Daoy (cell line): ENCODE measurements around the gene PABPN1L. TPM values are rescaled to one million over a fixed set of nuclear protein-coding genes. Genes with fewer than 3 reads are reported as not detected.

Experiments used
- DNase-seq: peaks from one replicate; pipeline ENCODE4 v3.0.0-alpha.2; 2015; ENCODE audit warnings: low read depth
- total RNA-seq: library from RNA; depleted of rRNA; stranded (reverse); fragments of >200 nt; shearing (Covaris generic); gene quantifications from 2 replicates; pipeline ENCODE4 v1.2.3, GENCODE V29; 2014

The PABPN1L gene
- total RNA-seq, 1 experiment from 2014 or later = not detected

DNA sequence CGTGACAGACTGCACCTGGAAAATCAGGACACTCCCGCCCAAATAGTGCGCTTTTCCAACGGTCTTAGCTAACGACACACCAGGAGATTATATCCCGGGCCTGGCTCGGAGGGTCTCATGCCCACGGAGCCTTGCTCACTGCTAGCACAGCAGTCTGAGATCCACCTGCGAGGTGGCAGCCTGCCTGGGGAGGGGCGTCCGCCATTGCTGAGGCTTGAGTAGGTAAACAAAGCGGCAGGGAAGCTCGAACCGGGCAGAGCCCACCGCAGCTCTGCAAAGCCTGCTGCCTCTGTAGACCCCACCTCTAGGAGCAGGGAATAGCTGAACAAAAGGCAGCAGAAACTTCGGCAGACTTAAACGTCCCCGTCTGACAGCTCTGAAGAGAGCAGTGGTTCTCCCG, 14.8 kb downstream of the PABPN1L start:
- no peak for DNase-seq

DNA sequence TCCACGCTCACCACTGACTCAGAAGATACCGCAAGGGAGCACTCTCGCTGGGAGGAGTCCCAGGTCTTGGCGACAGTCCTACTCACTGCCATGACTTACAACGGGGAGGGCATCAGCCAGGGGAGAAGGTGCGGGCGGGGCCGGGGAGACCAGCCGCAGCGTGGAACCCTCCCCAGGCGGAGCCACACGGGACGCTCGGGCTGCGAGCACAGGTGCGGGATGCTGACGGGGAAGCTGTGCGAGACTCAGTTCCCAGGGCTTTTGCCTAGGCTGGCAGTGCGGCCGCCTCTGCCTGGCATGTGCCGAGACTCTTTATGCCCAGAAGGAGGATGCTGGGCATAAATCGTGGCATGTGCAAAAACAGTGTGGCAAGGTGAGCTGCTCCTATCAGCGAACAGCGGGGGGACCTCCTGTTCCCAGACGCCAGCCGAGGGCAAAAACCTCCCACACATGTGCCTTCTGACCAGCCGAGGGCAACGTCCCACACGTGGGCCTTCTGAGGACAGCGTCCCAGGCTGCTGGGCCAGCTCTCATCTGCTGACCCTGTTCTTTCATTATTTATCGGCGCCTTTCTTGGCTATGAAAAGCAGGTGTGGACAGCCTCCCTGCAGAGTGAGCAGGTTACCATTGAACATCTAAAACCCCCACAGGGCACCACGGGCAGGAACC, 15.8 kb downstream of the PABPN1L start:
- DNase-seq = no peak

DNA sequence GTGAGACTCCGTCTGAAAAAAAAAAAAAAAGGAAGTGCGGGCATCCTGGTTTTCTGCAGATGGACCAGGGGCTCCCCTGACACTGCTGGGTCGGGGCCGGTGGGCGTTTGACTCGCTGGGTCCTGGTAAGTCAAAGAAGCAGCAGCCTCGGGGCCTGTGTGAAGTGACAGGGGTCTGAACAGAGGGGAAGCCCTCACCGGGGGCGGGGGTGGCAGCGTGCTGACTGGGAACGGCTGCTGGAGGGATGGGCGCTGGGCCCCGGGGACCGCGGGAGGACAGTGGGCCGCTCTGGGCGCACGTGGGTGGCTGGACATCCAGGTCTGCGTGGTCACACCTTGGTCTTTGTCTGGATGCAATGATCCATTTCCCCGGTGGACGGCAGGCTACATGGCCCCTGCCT, 17.9 kb downstream of the PABPN1L start:
- DNase-seq = no peak

DNA sequence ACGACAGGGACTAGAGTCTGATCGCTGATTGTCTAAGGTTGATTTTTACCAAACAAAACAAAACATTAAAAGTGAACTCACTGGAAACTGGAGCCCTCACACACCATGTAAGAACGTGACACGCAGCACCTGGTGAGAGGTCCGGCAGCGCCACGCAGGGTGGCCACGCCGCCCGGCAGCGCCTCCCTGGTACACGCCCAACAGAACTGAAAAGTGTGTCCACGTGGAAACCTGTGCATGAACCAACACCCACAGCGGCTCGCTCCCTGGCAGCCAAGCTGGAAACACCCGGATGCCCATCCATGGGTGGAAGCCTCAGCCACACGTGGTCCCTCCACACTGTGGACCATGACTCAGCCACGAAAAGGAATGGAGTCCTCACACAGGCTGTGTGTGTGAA, 18.8 kb downstream of the PABPN1L start:
- no peak for DNase-seq

DNA sequence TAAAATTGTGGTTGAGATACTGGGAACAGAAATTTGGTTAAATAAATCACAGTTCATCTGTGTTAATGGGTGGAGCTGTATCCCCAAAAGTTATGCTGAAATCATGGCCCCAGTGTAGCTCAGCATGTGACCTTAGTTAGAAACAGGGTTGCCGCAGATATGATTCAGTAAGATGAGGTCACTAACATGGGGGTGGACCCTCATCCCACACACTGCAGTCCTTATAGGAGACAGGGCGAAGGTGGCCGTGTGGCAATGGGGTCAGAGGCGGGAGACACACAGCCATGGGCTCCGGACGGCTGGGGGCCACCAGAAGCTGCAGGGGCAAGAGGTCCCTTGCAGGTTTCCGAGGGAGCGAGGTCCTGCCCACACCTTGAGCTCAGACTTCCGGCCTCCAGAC, 20.4 kb downstream of the PABPN1L start:
- peak; percentile 25 for DNase-seq

DNA sequence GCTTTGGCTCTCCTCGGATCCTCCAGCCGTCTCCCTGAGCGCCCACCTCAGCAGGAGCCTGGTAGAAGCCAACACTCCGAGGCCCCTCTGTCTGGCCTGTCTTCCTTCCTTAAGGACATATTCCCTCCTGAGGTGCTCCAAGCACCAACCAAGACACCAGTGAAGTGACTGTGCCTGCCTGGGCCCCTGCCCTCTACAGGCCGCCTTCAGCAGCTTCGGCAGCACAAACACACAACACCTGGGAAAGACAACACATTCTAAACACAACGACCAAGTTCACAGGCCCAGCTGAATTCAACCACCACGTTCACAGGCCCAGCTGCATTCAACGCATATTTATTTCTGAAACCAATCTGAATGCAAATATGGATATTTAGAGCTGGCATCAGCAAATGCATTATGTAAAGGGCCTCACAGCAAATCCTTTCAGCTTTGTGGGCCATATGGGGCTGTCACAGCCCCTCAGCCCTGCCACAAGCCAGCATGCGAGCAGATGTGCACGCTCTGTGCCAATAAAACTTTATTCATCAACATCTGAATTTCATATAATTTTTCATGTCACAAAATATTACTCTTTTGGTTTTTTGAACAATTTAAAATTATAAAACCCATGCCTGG, 21.9 kb downstream of the PABPN1L start:
- DNase-seq = no peak

DNA sequence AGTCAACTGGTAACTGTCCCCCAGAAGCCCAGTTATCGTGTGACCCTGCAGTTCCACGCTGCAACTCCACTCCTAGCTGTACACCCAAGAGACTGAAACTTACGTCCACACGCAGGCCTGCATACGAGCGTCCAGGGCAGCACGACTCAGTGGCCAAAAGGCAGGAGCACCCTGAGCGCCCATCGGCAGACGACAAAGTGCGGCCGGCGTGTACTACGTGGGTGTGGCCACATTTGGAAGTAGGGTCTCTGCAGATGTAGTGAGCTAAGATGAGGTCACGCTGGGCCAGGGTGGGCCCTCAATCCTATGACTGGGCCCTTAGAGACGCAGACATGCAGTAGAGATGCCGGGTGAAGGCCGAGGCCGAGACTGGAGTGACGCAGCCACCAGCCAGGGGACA, 23.2 kb downstream of the PABPN1L start:
- DNase-seq = no peak

DNA sequence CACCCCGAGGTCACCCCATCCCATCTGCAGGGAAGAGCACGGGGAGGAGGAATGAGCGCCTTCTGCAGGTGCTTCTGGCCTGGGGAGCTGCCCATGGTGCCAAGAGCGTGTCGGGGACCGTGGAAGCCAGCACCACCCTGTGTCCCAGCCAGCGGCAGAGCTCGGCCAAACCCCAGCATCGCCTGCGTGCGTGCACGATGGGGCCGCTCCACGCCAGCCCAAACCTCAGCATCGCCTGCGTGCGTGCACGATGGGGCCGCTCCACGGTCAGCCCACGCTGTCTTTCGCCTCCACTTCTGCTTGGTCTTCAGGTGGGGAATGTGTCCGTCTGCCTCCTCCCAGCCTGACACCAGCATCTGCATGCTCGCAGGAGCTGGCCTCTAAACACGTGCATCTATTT, 23.7 kb downstream of the PABPN1L start:
- DNase-seq = no peak

DNA sequence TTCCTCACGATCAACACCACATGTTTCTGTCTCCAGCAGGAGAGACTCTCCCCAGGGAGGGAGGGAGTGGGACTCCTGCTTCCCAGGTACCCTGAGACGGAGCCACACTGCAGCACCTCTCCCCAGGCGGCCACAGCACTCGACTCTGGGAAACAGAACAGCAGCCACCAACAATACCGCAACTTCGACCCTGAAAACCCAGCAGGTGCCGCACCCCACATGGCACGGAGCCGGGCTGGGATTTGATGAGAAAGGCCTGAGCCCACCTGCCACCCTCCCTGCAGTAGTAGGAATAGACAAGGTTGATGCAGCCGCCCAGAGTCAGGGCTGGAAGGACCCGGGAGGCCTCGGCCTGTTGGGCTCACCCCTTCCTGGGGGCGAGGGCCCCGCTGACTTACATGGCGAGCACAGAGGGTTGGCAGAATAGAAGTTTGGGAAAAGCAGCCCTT, 24.1 kb downstream of the PABPN1L start:
- DNase-seq = no peak

DNA sequence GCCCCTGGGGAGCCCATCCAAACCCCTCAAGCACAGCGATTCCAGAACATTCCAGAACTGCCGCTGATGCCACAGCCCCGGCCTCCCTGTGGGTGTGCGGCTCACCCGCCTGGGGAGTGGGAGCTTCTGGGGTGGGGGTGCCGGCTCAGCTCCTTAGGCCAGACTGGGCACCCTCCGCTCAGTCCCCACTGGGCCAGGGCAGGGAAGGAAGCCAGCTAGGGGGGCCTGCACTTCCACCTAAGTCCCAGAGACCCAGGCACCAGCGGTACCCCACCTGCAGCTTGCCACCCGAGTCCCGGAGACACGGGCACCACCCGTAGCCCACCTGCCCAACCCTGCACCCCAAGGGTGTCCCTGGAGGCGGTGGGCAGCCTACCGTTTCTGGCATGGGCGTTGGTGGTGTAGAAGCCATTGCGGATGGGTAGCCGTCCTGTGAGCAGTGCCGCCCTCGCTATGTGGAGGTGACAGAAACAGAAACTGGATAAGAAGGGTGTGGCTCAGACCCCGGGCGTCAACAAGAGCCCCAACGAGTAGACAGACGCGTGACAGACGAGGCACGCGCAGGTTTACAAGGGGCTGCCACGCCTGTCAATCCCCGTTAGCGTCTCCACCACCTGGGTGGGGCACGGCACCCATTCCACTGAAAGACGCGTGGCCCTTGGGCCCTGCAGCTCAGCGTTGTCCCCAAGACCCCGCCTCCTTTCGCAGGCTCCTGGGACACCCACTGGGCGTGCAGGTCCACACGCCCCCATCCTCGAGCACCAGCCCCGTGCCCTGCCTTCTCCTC, 24.7 kb downstream of the PABPN1L start:
- no peak for DNase-seq

DNA sequence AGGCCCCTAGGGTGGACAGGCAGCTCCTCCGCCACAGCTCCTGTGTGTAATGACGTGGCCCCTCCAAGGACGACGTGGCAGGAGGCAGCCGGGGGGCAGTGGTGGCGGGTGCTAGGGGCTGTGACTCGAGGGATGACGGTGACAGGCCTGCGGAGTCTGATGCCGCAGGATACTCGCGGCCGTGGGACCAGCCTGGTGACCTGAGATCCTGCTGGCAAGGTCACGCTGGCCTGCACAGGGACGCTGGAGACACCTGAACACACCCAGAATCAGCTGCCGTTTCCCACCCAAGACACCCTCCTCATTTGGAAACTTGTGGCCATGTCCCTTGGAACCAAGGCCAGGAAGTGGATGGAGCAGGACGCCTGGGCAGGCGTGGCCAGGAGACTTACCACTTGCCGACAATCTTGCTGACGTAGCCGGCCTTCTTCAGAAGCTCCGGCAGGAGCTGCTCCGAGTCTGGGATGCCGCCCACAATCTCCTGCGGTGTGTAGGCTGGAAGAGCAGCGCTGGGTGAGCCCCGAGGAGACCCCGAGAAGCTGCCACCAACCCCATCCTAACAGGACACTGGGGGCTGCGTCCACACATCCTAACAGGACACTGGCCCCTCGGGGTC, 25.8 kb downstream of the PABPN1L start:
- DNase-seq = no peak

DNA sequence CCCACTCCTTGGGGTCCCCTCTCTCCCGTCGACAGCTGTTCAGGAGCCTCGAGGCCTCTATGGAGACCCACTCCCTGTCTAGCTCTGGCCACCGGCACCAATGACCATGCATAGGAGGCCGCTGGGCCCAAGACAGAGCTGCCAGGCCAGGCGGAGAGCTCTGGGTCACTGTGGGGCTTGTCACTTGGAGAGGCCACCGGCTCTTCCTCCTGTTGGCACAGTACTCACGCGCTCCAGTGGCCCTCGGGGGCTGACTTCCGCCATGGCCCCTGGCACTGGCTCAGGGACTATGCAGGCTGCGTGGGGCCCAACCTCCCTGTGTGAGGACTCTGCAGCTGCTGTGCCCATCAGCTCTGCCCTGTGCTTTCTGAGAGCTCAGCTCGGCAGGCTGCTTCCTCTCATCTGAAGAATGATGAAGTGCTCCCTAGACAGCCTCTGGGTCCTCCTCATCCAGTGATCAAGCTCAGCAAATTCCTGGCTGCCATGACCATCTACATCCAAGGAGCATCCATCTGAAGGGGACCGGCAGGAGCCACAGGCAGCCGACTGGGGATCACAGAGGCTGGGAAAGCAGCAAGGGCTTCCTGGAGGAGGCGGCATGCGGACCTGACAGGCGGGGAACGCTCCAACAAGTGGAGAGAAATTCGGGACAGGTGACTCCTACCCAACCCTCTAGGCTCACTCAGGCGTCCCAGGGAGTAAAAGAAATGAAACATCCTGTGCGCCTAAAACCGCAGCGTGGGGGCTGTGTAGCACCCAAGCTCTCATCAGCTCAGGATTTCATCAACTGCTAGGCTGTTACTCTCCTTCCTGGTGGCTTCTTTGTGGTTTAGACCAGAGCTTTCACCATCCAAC, 26.5 kb downstream of the PABPN1L start:
- no peak for DNase-seq

DNA sequence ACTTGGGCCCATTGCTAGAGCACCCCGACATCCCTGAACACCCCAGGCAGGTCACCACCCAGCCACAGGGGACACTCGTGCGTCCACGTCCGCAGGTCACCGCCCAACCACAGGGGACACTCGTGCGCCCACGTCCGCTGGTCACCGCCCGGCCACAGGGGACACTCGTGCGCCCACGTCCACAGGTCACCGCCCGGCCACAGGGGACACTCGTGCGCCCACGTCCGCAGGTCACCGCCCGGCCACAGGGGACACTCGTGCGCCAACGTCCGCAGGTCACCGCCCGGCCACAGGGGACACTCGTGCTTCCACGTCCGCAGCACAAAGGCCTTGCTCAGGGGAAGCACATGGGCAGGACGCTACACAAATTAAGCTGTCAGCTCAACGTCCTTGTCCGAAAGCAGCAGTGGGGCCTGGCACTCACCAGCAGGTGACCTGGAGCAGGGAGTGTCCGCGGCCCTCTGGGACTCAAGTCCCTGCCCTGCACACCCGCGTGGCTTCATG, 27.4 kb downstream of the PABPN1L start:
- no peak for DNase-seq

DNA sequence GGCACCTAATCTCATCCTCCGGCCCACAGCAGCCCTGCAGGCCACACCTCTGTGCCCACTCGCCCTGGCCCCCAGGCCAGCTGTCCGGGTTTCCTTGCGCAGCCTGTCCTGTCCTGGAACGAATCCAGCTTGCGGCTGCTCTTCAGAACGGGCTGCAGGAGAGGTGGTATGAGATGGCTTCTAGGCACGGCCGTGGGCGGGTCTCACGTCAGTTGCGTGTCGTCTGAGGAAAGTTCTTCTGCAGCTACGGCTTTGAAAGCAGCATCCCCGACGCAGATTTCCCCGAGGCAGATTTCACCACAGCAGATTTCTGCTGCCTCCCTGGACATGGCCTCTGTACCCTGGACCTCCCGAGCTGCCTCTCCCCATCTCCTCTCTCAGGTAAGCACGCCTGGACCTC, 27.9 kb downstream of the PABPN1L start:
- no peak for DNase-seq

DNA sequence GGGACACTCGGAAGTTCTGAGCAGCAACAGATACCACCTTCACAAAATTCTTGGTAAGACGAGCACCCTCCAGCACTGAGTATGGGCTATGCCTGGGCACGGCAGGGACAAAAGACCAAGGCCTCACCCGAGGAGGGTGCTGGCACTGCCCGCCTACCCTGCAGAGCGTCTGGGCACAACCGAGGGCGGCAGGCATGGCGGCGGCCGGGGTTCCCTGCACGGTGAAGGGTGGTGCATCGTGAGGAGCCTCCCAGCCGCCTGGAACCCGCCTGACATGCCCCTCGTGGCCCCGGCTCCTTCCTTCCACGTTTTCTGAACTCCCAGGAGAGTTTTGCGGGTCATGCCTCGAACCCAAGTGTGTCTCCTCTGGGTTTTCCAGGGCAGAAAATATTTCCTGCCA, 28.7 kb downstream of the PABPN1L start:
- DNase-seq = no peak

DNA sequence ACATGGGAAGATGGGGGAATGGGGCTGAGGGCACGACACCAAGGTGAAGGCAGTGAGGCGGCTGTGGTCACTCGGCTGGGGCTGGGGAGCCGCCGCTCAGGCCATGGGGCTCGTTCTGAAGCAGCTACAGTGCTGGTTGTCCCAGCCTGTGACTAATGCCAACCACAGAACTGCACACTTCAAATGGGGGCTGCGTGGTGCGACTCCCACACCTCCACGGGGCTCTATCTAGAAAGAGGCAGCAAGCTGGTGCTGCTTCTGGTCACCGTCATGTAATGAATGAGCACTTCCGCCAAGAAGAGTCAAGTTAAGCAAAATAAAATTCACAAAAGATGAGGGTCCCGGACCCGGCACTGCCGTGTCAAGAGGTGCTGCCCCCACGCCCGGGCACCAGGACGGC, 29.7 kb downstream of the PABPN1L start:
- DNase-seq = no peak

DNA sequence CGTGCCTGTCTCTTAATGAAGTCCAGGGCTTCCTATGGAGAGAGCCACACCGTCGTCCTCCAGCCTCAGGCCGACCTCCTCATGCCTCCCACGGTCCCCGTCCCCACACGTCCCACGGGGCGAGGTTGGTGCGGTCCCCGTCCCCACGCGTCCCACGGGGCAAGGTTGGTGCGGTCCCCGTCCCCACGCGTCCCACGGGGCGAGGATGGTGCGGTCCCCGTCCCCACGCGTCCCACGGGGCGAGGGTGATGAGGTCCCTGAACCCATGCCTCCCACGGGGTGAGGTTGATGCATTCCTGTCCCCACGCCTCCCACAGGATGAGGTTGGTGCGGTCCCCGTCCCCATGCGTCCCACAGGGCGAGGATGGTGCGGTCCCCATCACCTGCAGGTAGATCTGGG, 30.6 kb downstream of the PABPN1L start:
- DNase-seq = no peak

DNA sequence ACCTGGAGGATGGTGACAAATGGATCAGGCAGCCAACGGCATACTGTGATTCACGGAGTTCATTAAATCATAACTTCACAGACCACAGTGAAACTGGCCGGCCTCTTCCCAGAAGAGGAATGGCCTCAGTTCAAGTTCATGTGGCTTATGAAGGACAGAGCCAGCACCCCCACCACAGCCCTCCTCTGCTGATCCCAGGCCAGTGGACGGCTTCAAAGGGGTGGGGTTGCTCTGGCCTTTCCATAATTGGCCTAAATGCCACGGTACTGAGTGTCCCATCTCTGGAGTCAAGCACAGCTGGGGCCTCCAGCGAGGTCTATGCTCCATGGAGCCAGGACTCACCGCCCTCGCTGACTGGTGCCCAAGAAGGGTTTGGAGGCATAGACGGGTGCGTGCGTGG, 31.1 kb downstream of the PABPN1L start:
- DNase-seq = no peak

DNA sequence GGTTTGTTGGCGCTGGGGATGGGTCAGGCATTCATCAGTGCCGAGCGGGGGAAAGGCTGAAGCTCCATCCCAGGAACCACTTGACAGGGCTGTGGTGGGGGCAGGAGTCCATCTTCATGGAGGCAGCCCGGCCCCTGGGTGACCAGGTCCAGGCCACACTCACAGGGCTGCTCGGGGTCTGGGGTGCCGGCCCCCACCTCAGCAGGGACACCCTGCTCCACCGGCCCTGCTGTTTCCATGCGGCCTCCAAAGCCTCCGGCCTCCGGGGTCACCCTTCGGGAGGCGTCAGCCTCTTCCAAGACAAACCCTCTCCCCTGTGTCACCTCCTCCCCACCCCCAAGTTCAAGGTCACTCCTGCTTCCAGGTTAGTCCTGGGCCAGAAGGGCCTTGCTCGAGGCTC, 31.8 kb downstream of the PABPN1L start:
- DNase-seq = no peak

DNA sequence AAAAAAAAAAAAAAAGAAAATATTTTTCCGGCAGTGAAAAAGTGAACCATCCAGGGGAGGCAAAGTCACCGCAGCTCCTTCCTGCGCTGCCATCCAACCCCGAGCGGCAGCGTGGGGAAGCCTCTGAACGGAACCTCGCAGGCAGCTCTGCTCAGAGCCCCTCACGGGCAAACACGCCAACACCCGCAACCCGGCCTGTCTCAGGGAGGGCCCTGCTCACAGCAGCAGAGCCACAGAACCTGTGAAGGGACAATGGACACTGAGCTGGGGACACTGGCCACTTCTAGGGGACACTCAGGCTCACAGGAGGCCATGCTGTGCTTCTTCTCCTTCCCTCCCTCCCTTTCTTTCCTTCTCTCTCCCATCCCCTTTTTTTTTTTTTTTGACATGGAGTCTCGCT, 33.4 kb downstream of the PABPN1L start:
- DNase-seq = no peak

DNA sequence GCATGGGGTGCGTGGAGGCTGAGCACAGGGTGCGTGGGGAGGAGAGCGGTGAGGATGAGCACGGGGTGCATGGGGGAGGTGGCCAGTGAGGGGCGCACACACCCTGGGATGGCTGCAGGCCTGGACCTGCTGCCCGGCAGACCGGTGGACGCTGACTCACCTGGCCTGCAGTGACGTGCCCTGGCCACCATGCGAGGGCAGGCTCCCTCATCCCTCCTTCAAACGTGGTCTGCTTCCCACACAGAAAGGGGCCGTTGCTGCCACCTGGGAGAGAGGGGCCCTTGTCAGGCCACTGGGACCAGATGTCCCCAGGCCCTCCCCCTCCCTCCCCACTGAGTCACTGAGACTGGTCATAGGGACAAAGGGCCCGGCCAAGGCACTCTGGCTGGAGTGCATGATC, 34.6 kb downstream of the PABPN1L start:
- DNase-seq = no peak

DNA sequence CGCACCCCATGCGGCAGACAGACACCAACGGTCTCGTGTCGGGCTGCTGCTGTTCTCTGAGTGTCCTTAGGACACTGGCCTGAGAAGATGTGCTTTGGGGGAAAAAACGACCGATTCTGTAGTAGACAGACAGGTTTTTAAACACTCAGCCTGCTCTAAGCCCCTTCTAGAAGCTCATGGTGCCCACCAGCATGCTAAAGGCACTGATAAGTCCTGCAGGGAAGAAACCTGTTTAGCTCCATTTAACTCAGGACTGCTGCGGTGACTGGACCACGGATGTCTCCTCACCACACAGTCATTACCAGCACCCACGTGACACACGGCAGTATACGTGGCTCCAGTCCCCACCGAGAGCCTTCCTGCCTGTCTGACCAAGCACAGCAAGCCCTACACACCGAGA, 35.7 kb downstream of the PABPN1L start:
- DNase-seq = no peak
